Endothelial cell (in vitro differentiated cells): ENCODE measurements around the gene HOXB2. TPM values are rescaled to one million over a fixed set of nuclear protein-coding genes. Genes with fewer than 3 reads are reported as not detected.
A peak's percentile ranks its signal among the peaks of the same experiment; 100 is the strongest.

Experiments used
- DNase-seq: peaks from one replicate; pipeline ENCODE4 v3.0.0; 2021; ENCODE audit warnings: low spot score
- H3K27ac Mint-ChIP-seq: one replicate; pipeline ENCODE4 v1.8.0; 2021; ENCODE audit warnings: mixed read lengths, inconsistent platforms; ENCODE audit not compliant: unreplicated experiment
- H3K27me3 Mint-ChIP-seq: one replicate; pipeline ENCODE4 v1.8.0; 2021; ENCODE audit warnings: mild to moderate bottlenecking, moderate library complexity, mixed read lengths, inconsistent platforms; ENCODE audit not compliant: unreplicated experiment
- H3K36me3 Mint-ChIP-seq: one replicate; pipeline ENCODE4 v1.8.0; 2021; ENCODE audit warnings: mild to moderate bottlenecking, low read depth, mixed read lengths, inconsistent platforms; ENCODE audit not compliant: unreplicated experiment
- H3K4me1 Mint-ChIP-seq: one replicate; pipeline ENCODE4 v1.8.0; 2021; ENCODE audit warnings: mild to moderate bottlenecking, mixed read lengths, inconsistent platforms; ENCODE audit not compliant: unreplicated experiment
- H3K4me3 Mint-ChIP-seq: one replicate; pipeline ENCODE4 v1.8.0; 2021; ENCODE audit warnings: mild to moderate bottlenecking, mixed read lengths, inconsistent platforms; ENCODE audit not compliant: unreplicated experiment
- H3K9me3 Mint-ChIP-seq: one replicate; pipeline ENCODE4 v1.8.0; 2021; ENCODE audit warnings: mixed read lengths, inconsistent platforms; ENCODE audit not compliant: unreplicated experiment
- total RNA-seq: library from RNA; stranded (reverse); fragmentation: NEBNext Ultra II Directional; extraction: Animal tissue kit (Norgen Biotek cat#: 25700); gene quantifications from one replicate; pipeline ENCODE4 v1.2.1, GENCODE V29; 2021; ENCODE audit not compliant: unreplicated experiment
- TF ChIP-seq, protein P1 (sequence below): fragments of 200-600 bp; sonication (generic); IDR thresholded peaks from one replicate; pipeline ENCODE4 v1.5.0; 2021; ENCODE audit warnings: antibody characterized with exemption; ENCODE audit not compliant: unreplicated experiment

HOXB2 gene
- total RNA-seq, 1 donor from 2014 or later, result 5.6 TPM

DNA sequence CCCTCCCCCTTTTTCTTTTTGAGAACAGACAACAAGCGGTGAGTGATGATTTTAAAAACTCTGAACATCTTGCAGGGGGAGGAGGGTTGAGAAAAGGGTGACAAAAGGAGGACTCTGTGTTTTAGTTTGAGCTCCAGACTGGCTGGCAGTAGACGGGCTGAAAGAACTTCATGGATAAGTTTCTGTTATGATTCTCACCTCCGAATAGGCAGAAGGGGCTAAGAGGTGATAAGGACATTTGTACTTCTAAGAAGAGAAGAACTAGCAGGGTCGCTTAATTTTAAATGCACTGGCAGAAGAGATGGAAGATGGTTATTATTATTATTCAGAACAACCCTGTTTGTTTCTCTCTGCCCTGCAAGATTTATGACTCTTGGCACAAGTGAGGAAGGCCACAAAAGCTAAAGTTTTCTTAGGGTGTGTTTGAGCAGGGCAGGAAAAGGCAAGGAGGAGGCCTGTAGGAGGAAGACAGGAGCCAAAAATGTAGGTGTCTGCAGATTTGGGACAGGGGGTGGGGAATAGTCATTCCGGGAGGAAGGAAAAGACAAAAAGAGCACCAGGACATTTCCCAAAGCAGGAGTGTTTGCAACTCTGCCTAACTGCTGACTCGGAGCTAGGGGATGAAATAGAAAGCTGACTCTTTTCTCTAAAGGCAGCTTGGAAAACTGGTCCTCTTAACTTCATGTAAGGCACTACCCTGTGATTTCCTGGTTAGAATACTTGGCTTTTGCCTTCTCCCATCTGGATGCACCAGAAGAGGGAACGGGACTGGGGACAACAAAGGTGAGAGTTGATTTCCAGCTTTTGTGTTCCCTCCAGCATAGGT, 11.9 kb upstream of the HOXB2 start:
- Mint-ChIP-seq H3K4me1 (peaks cover 65% of the 10 kb centered on the region), H3K9me3 (no peaks in the 10 kb centered on the region), H3K27ac (no peak overlapping the region), H3K36me3 (peaks cover 32% of the 10 kb centered on the region), H3K27me3 (peaks cover 40% of the 10 kb centered on the region), H3K4me3 (peak overlapping the region; percentile 66)
- DNase-seq, result no peak
- TF ChIP-seq, protein P1, sequence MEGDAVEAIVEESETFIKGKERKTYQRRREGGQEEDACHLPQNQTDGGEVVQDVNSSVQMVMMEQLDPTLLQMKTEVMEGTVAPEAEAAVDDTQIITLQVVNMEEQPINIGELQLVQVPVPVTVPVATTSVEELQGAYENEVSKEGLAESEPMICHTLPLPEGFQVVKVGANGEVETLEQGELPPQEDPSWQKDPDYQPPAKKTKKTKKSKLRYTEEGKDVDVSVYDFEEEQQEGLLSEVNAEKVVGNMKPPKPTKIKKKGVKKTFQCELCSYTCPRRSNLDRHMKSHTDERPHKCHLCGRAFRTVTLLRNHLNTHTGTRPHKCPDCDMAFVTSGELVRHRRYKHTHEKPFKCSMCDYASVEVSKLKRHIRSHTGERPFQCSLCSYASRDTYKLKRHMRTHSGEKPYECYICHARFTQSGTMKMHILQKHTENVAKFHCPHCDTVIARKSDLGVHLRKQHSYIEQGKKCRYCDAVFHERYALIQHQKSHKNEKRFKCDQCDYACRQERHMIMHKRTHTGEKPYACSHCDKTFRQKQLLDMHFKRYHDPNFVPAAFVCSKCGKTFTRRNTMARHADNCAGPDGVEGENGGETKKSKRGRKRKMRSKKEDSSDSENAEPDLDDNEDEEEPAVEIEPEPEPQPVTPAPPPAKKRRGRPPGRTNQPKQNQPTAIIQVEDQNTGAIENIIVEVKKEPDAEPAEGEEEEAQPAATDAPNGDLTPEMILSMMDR, result no peak

DNA sequence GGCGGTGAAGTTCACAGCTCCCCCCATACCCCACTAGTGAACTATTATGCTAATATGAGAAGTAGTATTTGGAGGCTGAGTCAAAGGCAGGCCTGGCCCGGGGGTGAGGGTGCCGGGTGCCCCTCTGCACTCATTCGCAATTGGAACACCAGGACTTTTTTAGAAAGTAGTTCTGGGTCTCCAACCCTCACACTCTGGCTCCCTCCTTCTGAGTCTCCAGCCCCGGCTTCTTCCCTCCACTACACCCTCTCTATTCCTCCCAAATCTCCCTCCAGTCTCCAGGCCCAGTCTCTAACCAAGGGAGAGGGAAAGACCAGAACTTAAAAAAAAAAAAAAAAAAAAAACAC, 11.3 kb upstream of the HOXB2 start:
- H3K4me3 Mint-ChIP-seq, result no peak overlapping the region
- TF ChIP-seq, protein P1, result no peak
- no peaks in the 10 kb centered on the region for H3K9me3 Mint-ChIP-seq
- H3K27ac Mint-ChIP-seq, result no peak overlapping the region
- H3K27me3 Mint-ChIP-seq, result peaks cover 38% of the 10 kb centered on the region
- peaks cover 29% of the 10 kb centered on the region for H3K36me3 Mint-ChIP-seq
- H3K4me1 Mint-ChIP-seq, result peaks cover 62% of the 10 kb centered on the region
- DNase-seq, result no peak

DNA sequence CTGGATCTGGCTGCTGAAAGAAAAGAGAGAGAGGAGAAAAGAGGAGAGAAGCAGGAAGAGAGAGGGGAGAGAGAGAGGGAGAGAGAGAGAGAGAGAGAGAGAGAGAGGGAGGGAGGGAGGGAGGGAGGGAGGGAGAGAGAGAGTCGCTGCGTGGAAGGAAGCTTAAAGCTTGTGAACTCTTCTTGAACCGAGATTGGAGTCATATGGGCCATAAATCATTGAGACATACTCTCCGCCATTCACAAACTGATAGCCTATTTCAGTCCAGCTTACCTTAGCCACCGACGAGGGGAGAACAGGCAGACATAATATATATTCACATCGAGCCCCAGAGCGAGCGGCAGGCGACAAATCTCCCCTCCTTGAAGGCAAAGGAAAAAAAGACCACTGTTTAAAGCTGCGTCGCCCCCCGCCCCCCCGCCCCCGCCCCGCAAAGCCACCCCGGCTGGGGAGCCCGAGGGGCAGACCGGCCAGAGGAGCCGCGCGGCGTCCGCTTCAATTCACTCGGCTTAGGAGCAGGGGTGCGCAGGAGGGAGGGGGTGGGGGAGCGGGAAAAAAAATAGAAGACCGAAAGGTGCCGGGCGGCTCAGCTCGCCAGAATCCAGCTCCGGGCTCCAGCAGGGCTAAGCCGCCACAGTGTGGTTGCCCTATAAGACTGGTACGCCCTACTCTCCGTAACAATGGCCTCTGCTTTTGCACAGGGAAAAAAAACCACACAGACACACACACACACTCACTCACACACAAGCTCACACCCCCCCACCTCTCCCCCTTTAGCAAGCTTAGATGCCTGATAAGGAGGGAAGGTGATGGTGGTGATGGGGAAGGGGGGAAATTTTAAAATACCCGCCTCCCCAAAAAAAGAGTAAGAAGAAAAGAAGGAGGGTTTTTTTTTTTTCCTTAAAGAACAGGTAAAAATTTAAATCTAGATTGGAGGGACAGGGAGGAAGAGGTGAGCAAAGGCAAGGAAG, 10.6 kb upstream of the HOXB2 start:
- no peak overlapping the region for H3K27ac Mint-ChIP-seq
- TF ChIP-seq, protein P1, result no peak
- H3K4me1 Mint-ChIP-seq, result peaks cover 59% of the 10 kb centered on the region
- peak overlapping the region; percentile 68 for H3K4me3 Mint-ChIP-seq
- peaks cover 32% of the 10 kb centered on the region for H3K27me3 Mint-ChIP-seq
- peaks cover 28% of the 10 kb centered on the region for H3K36me3 Mint-ChIP-seq
- no peaks in the 10 kb centered on the region for H3K9me3 Mint-ChIP-seq
- no peak for DNase-seq

DNA sequence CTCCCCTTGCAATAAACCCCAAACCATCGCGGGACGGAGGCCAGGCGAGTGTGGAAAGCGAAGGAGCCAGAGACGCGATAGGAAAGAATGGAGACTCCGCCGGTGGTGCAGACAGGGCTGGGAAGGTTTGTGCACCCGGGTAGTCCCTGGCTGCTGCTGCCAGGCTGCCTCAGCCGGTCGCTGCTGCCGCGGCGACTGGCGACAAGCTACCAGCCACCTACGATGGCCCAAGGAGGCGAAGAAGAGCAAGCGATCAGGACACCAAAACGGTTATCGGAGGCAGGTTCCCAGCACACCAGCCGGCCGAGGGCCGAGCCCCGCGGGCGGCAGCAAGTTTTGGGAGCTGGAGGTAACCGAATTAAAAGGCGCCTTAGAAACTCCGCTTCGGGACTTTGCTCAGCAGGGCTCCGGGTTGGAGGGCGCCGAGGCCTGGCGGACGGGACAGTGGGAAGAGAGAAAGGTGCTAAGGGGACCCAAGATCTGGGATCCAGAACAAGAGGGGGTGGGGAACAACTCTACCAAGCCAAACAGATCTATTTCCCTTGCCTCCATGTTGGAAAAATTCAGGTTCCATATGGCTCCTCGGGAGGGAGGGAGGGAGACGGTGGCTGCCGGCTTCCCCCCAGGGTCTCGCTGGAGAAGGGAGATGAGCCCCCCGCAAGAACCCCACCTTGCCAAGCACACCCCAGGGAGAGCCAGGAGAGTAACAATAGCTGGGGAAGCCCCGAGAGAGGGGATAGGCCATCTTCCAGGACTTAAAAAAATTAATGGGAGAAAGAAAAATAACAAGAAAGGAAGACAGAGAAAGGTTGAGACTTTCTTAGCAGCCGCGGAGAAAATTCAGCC, 9.7 kb upstream of the HOXB2 start:
- Mint-ChIP-seq H3K27me3 (peaks cover 30% of the 10 kb centered on the region), H3K4me1 (peaks cover 51% of the 10 kb centered on the region), H3K4me3 (peak overlapping the region; percentile 59), H3K9me3 (no peaks in the 10 kb centered on the region), H3K36me3 (peaks cover 26% of the 10 kb centered on the region), H3K27ac (no peak overlapping the region)
- DNase-seq, result no peak
- TF ChIP-seq, protein P1, result no peak
